GM12873 (cell line): ENCODE measurements around the gene SLC25A21.

ENCODE experiments used
- CTCF ChIP-seq: IDR thresholded peaks from 2 replicates; pipeline ENCODE4 v1.5.1; 2012; ENCODE audit warnings: low read depth, mild to moderate bottlenecking, moderate library complexity, low read length, control low read depth; ENCODE audit not compliant: insufficient read depth; ENCODE audit errors: missing control alignments

Gene SLC25A21

GRCh38 chr14:36684946-36685345 is 487.5 kb downstream of the SLC25A21 start:
- no peak for TF ChIP-seq CTCF

- no peak for TF ChIP-seq CTCF
These were observed 489.2 kb downstream of the SLC25A21 start for GRCh38 chr14:36683083-36683724.

GRCh38 chr14:36682338-36682737 is 490.1 kb downstream of the SLC25A21 start:
- no peak for TF ChIP-seq CTCF

GRCh38 chr14:36676236-36676635 is 496.2 kb downstream of the SLC25A21 start:
- TF ChIP-seq CTCF: no peak

GRCh38 chr14:36675581-36675980 is 496.8 kb downstream of the SLC25A21 start:
- TF ChIP-seq CTCF: no peak

GRCh38 chr14:36674659-36675058 is 497.7 kb downstream of the SLC25A21 start:
- no peak for TF ChIP-seq CTCF

GRCh38 chr14:36672095-36672494 is 500.3 kb downstream of the SLC25A21 start:
- no peak for TF ChIP-seq CTCF
